Activated CD8-positive, alpha-beta memory T cell treated with anti-CD3 and anti-CD28 coated beads for 1 hour (primary cell): Measurements from ENCODE around the gene FGF21.

Experiments used
- DNase-seq, 2 donors: peaks; one replicate each; pipeline ENCODE4 v3.0.0-alpha.2; 2020; ENCODE audit warnings: low read depth in 1 of 2; ENCODE audit errors: extremely low read depth in 1 of 2

Gene FGF21

DNA sequence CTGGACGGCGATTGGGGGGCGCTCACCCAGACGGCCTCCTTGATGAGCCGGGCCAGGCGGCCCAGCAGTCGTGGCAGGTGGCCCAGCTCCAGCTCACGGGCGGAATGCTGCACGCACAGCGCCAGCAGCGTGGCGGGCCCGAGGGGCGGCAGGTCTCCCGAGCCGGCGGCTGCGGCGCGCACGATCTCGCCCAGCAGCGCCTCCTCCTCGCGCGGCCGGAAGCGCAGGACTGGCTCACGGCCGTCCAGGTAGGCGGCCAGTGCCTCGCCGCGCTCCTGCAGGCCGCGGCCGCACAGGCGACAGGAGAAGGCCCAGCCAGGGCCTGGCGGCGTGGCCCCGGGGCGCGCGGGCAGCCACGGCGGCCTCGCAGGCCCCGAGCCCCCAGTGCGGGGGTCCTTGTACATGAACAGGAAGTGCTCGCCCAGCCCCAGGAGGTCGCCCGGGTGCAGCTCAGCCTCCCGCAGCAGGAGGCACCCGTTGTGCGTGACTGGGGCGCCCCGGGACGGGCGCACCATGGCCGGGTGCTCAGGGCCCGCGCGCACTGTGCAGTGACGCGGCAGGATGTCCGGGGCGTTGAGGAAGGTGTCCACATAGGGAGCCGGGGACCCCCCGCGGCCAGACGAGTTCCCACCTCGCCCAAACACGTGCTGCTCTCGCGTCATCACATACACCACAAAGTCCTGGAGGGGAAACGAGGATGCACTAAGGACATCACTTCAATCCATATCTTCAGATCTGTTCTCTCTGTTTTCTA, 26.2 kb upstream of the FGF21 start:
- no peak for DNase-seq

GRCh38 chr19:48731452-48731851, 23.9 kb upstream of the FGF21 start:
- DNase-seq = no peak

DNA sequence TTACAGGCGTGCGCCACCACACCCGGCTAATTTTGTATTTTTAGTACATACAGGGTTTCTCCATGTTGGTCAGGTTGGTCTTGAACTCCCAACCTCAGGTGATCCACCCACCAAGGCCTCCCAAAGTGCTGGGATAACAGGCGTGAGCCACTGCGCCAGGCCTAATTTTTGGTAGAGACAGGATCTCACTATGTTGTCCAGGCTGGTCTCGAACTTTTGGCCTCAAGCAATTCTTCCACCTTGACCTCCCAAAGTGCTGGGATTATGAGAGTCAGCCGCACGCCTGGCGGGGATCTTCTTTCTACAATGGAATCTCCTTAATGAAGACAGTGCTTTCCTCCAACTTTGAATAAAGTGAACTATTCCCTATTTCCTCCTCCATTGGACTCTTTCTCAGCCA, 20.7 kb upstream of the FGF21 start:
- DNase-seq = no peak

DNA sequence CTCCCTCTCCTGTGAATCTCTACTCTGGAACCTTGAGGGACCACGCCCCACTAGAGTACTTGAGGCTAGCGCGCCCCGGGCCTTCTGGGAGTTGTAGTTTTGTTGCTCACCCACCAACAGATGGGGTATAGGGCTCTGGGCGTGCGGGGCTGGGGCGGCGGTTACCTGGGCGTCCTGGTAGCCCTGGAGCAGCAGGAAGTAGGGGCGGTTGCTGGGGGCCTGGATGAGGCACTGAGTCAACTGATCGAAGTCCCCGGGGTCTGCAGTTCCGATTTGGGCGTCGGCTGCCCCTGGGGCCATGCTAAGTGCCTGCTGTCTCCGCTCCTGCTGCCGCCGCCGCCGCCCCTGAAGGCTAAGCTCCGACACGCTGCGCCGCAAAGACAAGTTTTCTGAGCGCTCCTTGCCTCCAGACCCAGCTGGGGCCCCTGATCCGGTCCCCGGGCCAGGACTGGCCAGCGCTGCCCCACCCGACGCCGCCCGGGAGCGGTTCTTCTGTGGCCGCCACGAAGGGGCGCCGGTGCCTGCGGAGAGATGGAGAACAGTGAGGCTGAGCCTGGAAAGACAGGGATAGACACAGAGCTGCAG, 20.2 kb upstream of the FGF21 start:
- DNase-seq = no peak

GRCh38 chr19:48737360-48737998, 17.8 kb upstream of the FGF21 start:
- DNase-seq = no peak

GRCh38 chr19:48738557-48739403, 16.5 kb upstream of the FGF21 start:
- DNase-seq = peak; percentile 76 to 91

DNA sequence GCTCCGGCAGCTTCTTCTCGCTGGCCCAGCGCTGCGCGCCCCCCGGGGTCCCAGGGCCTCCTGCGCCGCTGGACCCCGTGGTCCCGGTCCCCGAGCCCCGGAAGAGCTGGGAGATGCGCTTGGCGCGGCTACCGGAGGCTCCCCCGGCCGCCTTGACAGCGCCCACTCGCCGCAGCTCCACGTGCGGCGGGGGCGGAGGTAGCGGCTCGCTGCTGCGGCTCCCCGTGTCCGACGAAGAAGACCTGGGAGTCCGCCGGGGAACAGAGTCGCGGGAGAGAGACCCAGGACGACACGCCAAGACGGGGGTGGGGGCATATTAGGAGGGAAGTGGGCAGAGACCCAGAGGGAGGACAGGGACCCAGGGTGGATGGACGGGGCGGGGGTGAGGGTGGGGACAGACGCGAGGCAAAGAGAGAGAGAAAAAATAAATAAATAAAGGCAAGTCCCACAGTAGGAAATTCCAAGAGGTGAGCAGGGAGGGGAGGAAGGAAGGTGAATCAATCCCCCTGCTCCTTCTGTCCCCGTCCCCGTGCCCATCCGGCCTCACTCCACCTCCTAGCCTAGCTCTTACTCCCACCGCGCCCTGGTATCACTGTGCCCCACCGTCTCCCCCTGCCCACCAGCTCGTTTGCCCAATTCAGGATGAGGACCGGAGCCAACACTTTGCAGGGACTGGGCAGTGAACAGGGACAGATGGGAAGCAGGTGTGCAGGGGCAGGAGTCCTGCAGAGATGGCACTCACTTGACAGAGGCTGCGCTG, 15.7 kb upstream of the FGF21 start:
- DNase-seq = no peak

DNA sequence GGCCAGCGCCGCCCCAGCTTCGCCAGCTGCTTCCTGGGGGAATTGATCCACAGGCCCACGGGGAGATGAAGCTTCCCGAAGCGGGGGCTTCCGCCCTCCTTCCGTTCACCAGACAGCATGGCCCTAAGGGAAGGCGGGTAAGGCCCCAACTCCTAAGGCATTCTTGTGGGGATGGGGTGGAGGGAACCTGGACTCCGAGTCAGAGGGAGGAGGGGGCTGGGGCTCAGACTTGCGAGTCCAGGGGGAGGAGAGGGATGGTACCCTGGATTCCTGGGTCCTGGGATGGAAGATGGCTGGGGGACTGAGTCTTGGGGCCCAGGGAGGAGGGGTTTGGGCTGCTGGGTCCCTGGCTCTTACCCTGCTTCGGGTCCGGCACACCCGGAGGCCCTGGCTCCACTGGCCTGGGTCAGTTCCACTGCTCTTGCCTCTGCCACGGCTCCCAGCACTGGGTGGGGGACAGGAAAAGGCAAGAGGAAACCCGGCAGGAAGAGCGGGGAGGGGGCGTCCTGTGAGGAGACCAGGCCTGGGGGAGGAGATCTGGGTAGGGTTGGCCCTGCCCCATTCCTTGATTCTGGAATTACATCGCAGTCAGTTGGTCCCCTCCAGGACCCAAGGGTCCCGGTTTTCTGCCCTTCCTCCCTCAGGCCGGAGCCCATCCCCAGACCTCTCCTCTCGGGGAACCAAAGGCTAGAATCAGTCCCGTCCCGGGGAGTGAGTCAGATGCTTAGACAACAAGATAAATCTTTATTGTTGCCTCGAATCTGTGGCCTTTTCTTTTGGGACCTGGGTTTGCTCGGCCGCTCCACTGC, 15.0 kb upstream of the FGF21 start, which contains the start of gene RASIP1:
TSS of gene RASIP1 (minus strand) at position 447 of the 809 bp plus-strand sequence. CDS start at position 119, 328 bp downstream.
- DNase-seq = no peak

GRCh38 chr19:48741129-48741999, 14.0 kb upstream of the FGF21 start:
- DNase-seq = no peak

GRCh38 chr19:48742096-48742495, 13.2 kb upstream of the FGF21 start:
- DNase-seq = no peak

- DNase-seq = no peak
Observed at GRCh38 chr19:48745208-48745995, 9.9 kb upstream of the FGF21 start.

DNA sequence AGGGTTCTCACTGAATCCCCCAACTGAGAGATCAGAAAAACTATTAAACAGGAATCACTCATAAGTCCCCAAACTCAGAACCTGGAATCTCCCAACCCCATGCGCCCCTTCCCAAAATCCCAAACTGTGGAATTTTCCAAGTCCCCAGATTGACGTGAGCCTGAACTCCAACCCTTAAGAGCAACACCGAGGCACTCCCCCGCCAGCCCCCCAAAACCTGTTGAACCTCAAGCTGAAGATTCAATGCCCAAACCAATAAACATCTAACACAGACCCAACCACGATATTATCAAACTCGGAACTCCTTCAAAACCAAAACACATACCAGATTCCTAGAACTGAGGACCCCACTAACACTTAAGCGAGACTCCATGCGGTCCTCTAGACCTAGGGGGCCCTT, 9.2 kb upstream of the FGF21 start:
- DNase-seq = no peak

- no peak for DNase-seq
Observed at GRCh38 chr19:48746738-48747575, 8.4 kb upstream of the FGF21 start, which contains the start of gene IZUMO1. Gene IZUMO1 (minus strand): TSS chr19:48746909. CDS start chr19:48745859, 1,050 bp downstream.

- no peak for DNase-seq
Observed at GRCh38 chr19:48749571-48750198, 5.6 kb upstream of the FGF21 start.

GRCh38 chr19:48750351-48750750, 5.0 kb upstream of the FGF21 start:
- DNase-seq = no peak

GRCh38 chr19:48750771-48751504, 4.4 kb upstream of the FGF21 start:
- DNase-seq = no peak
